ENCODE measurements around the gene WFS1. TPM values are rescaled to one million over a fixed set of nuclear protein-coding genes. Genes with fewer than 3 reads are reported as not detected.

WFS1 gene
- total RNA-seq, 2 donors from 2014 or later, result 12.1 to 12.7 TPM

- H3K9me3 ChIP-seq, result no peaks in the 10 kb centered on the region
- peaks cover 15% of the 10 kb centered on the region for H3K27me3 ChIP-seq
- no peaks in the 10 kb centered on the region for H3K36me3 ChIP-seq
- no peak for DNase-seq
- intact Hi-C loops (cut with DNase I), result no loop called here
- no peak for TF ChIP-seq CTCF (IDR thresholded peaks at IDR 0.05)
- H3K27ac ChIP-seq, result no peak overlapping the region
- H3K4me3 ChIP-seq, result no peak overlapping the region
- no peaks in the 10 kb centered on the region for H3K4me1 ChIP-seq
- H3K9ac ChIP-seq (ENCODE audit: low read depth in 2 of 2, low read length in 2 of 2), result no peak overlapping the region
Observed at GRCh38 chr4:6313216-6313615, 43.6 kb downstream of the WFS1 start.

- no peak overlapping the region for H3K4me3 ChIP-seq
- no peak overlapping the region for H3K9ac ChIP-seq (ENCODE audit: low read depth in 2 of 2, low read length in 2 of 2)
- no peak for DNase-seq
- intact Hi-C loops (cut with DNase I), result no loop called here
- no peaks in the 10 kb centered on the region for H3K36me3 ChIP-seq
- H3K27me3 ChIP-seq, result no peaks in the 10 kb centered on the region
- H3K9me3 ChIP-seq, result no peaks in the 10 kb centered on the region
- no peak for TF ChIP-seq CTCF (IDR thresholded peaks at IDR 0.05)
- no peaks in the 10 kb centered on the region for H3K4me1 ChIP-seq
- H3K27ac ChIP-seq, result no peak overlapping the region
Observed at GRCh38 chr4:6316461-6317003, 46.9 kb downstream of the WFS1 start.

GRCh38 chr4:6318206-6318605 lies 48.6 kb downstream of the WFS1 start:
- no peak for TF ChIP-seq CTCF (IDR thresholded peaks at IDR 0.05)
- DNase-seq, result no peak
- Histone ChIP-seq H3K27me3 (no peaks in the 10 kb centered on the region), H3K9me3 (no peaks in the 10 kb centered on the region), H3K27ac (no peak overlapping the region), H3K4me1 (no peaks in the 10 kb centered on the region), H3K9ac (ENCODE audit: low read depth in 2 of 2, low read length in 2 of 2) (no peak overlapping the region), H3K4me3 (no peak overlapping the region), H3K36me3 (no peaks in the 10 kb centered on the region)
- intact Hi-C loops (cut with DNase I), result no loop called here

- Histone ChIP-seq H3K36me3 (no peaks in the 10 kb centered on the region), H3K4me3 (no peak overlapping the region), H3K27ac (no peak overlapping the region), H3K4me1 (no peaks in the 10 kb centered on the region), H3K9ac (ENCODE audit: low read depth in 2 of 2, low read length in 2 of 2) (no peak overlapping the region), H3K9me3 (no peaks in the 10 kb centered on the region), H3K27me3 (no peaks in the 10 kb centered on the region)
- intact Hi-C loops (cut with DNase I), result no loop called here
- no peak for TF ChIP-seq CTCF (IDR thresholded peaks at IDR 0.05)
- DNase-seq, result no peak
Observed at GRCh38 chr4:6319530-6320150, 50.0 kb downstream of the WFS1 start.

- Histone ChIP-seq H3K9me3 (no peaks in the 10 kb centered on the region), H3K4me1 (no peaks in the 10 kb centered on the region), H3K27ac (no peak overlapping the region), H3K4me3 (no peak overlapping the region), H3K9ac (ENCODE audit: low read depth in 2 of 2, low read length in 2 of 2) (no peak overlapping the region), H3K27me3 (no peaks in the 10 kb centered on the region), H3K36me3 (no peaks in the 10 kb centered on the region)
- intact Hi-C loops (cut with DNase I), result no loop called here
- no peak for DNase-seq
- no peak for TF ChIP-seq CTCF (IDR thresholded peaks at IDR 0.05)
Observed at GRCh38 chr4:6320663-6321062, 51.0 kb downstream of the WFS1 start.
